T-helper 9 cell (primary cell): Measurements from ENCODE around the gene TBCK.
"Not testable (repeated sequence)": the region's sequence is repeated elsewhere in the genome, so short reads cannot be mapped to it uniquely, and the experiment has no call there.

Experiments used
- DNase-seq: peaks from one replicate; pipeline ENCODE4 v3.0.0-alpha.2; 2020
- total RNA-seq, 2 donors: gene quantifications; one replicate each; lab custom pipeline; 2026; lab: John Stamatoyannopoulos, UW

The TBCK gene
- total RNA-seq, result 29.2 to 37.4 reads per million in 2 donors

DNA sequence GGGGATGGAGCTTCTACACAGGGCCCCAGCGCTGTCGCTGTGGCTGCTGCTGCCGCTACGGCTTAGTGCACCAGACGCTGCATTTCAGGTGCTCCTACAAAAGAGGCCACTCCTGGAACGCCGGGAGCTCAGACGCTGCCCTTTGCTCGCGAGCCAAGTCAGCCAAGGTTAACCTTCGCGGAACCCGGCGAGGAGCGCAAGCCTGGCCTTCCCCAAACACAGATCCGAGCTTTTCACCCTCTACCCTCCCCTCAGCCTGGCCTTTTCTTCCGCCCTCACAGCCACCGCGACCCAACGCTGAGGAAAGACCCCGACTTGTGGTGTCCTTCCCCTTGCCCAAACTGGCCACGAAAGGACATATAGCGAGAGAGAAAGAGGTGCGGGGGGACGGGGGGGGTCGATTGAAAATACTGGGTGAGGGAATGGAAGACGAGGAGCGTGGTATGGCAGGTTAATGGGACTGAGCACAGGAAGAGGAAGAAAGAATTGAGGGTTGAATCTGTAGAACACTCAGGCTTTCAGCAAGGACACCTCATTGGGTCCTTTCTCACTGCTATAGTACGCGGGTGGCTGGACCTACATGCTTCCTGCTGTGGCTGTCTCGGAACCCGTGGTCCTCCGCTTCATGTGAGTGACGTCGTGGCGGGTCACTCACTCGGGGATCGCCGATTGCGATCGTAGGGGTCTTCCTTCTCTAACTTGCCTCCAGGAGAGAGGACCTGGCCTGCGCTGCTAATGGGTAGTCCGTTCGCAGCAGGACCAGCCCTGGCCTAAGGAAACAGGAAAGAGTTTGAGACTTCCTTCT lies at the start of gene TBCK, which contains the start of gene AIMP1:
Gene TBCK, minus strand, starts transcription at position 242 of the 805 bp plus-strand sequence. CDS start 7,249 bp downstream, outside the sequence.
Gene AIMP1, plus strand, starts transcription at position 583 of the 805 bp plus-strand sequence. CDS start 8,460 bp downstream, outside the sequence.
- DNase-seq, result peak; percentile 78

DNA sequence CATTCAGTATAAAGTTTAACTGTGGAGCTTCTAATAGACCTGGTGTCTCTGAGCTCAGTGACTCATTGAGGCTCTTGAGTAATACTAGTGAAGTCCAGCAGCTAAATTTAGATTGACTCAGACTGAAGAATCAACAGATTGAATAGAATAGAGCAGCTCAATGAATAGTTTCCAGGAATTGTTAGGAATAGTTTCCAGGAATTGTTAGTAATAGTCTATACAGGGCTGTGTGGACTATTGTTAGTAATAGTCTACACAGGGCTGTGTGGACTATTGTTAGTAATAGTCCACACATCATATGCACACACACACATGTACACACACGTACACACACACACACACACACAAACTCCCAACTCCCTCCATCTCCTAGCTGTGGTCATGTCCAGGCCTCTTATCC lies 49.6 kb upstream of the TBCK start:
- DNase-seq, result no peak

DNA sequence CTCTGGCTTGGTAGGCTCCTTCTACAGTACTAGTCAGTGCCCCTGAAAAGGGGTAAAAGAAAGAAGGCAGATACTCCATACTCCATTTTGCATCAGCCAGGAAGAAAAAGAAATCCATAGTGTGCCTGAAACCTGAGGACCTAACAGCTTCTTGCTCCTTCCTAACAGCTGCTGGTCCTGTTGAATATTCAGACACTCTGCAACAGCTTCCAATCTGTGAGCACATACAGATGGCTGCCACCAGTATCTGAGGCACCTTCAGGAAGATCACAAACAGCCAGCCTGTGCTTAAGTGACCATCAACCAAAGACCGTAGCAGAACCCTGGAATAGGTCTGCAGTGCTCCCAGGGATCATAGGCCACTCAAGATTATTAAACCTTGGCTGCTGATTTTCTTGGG lies 48.3 kb upstream of the TBCK start:
- no peak for DNase-seq

DNA sequence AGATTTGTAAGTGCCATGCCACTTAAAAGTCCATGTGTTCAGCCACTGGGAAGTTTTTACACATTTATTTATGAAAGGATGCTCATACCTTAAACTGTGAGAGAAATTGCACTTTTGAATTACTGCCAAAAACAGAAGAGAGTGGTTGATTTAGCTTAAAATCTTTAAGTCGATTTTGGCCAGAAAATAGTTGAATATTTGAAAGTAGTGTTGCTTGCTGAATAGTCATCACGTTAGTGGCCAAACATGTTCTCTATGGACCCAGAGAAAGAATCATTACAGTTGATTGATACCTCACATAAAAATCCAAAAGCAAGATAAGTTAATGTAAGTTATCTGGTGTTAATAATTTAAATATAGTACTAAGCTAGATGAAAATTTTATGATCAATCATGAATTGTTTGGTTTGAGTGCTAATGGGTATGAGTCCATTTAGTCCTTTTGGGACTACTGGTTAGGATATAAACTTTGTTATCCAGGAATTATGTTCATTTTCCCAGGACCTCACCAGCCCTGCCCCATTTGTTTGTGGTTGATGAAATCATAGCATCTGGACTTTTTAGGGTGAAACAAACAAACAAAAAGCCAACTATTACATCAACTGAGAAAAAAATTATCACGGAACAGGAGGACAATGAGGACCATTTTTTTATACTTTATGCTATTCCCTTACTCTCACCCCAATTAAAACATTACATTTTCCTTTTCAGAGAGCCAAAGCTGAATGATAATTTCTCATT lies 46.2 kb upstream of the TBCK start:
- DNase-seq, result no peak

DNA sequence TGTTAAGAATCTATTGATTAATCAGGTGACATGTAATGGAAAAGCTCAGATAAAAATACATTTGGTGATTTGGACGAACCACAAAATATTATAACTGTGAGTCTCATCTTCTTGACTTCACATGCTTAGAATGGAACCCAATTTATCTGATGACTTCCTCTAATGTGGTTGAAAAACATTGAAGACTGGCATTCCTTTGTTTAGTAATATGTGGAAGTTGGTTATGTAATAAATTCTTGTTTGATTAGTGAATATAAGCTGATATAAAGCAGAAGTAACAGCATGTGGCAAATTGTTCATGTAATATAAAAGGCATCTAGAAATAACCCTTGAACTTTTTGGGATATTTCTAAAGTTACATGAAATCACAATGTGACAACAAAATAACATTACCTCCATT lies 42.9 kb upstream of the TBCK start:
- DNase-seq, result no peak

DNA sequence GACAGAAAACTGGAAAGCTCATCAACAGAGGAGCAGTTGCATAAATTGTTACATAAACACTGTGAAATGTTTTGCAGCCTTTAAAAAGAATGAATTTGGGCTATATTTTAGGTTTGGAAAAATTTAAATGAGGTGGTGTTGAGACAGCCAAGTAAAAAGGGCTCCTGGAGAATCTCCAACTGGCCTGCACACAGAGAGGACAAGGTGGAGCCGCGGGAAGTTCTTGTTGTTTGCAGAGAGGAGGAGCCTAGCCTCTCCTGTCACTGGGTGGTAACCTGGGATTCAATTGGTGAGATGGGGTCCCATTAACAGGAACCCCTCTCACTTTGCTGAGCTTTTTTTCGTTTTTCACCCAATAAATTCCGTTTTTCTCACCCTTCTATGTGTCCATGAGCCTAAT lies 39.2 kb upstream of the TBCK start:
- DNase-seq, result no peak

DNA sequence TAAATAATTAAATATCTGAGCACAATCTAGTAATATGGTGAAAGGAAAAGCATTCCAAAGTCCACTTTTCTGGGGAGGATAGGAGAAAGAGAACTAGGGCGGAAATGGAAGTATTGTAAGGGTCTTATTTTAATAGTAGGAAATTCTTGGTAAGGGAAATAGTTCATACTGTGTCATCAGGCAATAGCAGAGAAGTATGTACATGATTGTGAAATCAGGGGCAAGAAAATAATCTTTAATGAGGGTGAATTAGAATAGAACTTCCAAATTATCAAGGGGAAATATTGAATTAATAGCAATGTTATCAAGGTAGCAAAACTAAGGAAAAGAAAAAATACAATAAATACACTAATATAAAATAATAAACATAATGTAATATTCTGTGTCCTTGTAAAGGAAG lies 37.8 kb upstream of the TBCK start:
- DNase-seq, result no peak

DNA sequence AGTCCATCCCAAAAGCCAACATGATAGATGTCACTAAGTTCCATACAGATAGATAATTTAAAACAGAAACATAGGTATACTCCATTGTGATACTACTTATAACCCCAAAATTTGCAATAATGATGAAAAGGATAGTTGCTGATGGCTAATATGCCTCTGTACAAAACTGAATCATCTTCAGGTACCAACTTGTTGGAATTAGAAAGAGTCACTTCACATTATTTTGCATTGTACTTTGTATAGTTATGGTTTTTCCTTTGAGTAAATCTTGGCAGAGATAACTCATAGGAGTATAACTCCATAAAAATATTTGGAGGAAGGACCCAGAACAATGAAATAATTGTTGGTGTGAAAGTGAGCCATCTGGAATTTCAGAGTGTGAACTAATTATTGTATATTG lies 35.0 kb upstream of the TBCK start:
- DNase-seq, result no peak

DNA sequence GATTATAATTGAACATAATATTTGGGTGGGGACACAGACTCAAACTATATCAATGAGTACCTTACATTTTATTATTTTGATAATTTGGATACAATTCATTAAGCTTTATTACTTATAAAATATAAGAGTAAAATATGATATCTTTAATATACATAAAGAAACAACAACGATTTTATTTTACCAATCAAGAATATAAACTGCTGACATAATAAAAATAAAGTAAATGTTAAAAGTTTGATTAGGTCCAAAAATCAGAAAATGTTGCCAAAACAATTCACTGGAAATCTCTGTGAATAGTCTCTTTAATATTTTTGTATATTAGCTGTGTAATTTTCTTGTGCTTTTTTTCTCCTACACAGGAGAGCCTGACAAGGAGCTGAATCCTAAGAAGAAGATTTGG lies 31.2 kb upstream of the TBCK start:
- no peak for DNase-seq

DNA sequence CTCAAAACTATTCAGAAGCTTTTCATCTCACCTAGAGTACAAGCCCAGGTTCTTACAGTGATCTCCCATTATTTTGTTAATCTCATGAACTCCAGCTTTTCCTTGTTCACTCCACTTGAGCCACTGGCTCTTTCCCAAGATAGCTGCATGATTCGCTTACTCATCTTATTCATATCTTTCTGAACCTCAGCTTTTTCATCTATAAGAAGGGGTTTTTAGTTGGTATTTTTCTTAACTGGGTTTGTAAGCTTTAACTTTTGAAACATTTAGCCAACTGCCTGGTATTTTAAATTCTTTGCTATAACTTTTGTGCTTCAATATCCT lies 28.6 kb upstream of the TBCK start:
- no peak for DNase-seq

DNA sequence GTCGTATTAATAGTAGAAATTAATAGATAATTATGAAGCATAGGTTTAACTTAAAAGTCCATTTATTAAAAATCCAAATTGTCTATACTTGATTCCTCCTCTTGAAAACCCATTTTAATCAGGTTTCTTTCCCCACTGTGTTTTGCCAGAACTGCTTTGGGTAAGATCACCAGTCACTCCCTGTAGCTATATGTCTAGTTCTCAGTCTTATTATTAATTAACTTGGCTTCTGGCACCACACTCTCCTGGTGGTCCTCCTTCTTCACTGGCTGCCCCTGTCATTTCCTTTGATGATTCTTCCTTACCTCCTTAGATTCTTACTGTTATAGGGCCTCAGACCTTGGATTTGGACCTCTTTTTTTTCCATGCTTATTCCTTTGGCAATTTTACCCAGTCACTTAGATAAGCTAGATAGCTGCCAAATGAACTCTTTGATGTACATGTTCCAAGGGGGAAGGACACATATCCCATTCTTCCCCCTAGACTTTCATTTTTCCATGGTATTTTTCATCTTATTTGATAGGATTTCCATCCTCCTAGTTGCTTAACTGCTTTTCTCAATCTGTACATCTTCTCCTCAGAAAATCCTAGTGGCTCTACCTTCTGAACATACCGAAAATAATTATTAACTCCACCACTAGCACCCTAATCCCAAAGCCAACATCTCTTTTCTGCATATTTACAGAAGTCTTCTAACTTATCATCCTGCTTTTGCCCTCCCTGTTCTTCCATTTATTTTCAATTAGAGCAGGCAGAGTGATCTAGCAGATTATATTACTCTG lies 28.0 kb upstream of the TBCK start:
- DNase-seq, result no peak

DNA sequence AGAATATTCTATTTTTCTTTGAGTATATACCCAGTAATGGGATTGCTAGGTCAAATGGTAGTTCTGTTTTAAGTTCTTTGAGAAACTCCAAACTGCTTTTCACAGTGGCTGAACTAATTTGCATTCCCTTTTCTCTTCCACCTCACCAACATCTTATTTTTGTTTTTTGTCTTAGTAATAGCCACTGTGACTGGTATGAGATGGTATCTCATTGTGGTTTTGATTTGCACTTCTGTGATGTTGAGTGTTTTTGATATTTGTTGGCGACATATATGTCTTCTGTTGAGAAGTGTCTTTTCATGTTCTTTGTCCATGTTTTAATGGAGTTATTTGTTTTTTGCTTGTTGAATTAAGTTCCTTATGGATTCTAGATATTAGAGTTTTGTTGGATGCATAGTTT lies 24.8 kb upstream of the TBCK start:
- DNase-seq, result no peak

DNA sequence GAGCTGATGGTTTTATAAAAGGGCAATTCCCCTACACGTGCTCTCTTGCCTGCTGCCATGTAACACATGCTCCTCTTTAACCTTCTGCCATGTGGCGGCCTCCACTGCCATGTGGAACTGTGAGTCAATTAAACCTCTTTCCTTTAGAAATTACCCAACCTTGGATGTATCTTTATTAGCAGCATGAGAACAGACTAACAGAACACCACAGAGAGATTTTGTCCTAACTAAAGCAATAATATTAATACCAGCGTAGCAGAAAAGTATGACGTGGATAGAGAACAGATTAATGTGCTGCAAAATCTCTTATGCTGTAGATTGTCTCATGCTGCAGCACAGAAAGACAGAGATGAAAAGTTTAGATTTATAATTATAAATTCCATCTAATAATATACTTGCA lies 23.4 kb upstream of the TBCK start:
- DNase-seq, result no peak

DNA sequence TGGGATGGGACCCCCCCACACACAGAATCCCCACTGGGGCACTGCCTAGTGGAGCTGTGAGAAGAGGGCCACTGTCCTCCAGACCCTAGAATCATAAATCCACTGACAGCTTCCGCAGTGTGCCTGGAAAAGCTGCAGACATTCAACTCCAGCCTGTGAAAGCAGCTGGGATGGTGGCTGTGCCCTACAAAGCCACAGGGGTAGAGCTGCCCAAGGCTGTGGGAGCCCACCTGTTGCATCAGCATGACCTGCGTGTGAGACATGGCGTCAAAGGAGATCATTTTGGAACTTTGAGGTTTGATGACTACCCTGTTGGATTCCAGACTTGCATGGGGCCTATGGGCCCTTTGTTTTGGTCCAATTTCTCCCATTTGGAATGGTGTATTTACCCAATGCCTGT lies 22.7 kb upstream of the TBCK start:
- DNase-seq, result no peak

DNA sequence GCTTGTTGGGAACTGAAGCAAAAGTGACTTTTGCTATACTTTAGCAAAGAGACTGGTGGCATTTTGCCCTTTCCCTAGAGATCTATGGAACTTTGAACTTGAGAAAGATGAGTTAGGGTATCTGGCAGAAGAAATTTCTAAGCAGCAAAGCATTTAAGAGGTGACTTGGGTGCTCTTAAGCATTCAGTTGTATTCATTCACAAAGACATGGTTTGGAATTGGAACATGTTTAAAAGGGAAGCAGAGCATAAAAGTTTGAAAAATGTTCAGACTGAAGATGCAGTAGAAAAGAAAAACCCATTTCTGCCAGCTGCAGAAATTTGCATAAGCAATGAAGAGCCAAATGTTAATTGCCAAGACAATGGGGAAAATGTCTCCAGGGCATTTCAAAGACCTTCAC lies 21.9 kb upstream of the TBCK start:
- DNase-seq, result no peak

DNA sequence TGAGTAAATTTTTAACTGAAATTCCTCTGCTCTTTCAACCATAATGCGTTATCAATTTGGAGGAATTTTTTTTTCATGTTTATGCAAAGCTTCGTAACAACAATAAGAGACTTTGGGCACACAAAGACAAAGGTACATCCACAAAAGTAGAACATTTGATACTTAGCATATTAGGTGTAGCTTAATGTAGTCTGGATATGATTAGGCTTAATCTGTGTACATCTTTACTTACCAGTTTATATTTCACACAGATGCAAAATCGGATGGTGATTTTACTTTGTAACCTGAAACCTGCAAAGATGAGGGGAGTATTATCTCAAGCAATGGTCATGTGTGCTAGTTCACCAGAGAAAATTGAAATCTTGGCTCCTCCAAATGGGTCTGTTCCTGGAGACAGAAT lies 20.6 kb upstream of the TBCK start:
- no peak for DNase-seq

DNA sequence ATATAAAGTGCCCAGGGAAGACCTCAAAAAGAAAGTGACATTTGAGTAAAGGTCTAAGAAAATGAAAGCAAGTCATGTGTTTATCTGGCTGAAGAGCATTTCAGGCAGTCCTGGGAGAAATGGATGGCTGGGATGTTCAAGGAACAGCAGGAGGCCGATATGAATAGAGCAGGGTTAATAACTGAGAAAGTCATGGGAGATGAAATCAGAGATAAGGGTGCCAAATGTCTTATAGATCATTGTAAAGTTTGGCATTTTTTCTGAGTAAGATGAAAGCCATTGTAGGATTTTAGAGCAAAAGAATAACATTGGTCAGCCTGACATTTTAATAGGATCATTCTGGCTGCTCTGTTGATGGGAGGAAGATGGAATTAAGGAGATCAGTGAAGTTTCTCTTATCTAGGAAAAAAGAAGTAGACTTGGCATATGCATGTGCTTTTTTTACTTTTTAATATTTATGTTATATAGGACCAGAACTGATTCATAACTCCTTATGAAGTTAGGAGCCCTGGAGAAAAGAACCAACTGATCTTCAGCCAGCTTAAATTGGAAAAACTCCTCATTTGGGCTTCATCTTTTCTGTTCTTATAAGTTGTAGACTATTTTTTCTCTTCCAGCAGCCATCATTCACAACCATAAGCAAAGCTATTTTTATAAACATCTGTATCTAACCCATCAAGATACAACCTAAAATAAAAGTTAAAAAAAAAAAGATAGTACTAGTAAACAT lies 18.9 kb upstream of the TBCK start:
- DNase-seq, result no peak

DNA sequence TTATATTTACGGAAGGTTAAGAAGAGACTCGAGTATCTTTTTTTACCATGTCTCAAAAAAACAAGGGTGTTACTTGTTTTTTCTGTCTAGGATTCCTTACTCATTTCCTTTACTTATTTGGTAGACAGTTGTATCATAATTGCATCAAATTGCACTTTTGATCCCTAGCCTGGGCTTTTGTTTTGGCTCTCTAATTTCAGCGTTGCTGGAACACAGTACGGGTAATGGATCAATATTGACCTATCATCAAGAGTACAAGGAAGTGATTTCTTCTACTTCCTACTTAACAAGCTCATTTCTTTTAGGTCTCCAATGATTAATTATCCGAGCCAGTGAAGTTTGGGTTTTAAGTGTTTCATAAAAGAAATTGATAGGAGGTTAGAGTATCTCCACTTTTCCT lies 17.2 kb upstream of the TBCK start:
- DNase-seq, result no peak

DNA sequence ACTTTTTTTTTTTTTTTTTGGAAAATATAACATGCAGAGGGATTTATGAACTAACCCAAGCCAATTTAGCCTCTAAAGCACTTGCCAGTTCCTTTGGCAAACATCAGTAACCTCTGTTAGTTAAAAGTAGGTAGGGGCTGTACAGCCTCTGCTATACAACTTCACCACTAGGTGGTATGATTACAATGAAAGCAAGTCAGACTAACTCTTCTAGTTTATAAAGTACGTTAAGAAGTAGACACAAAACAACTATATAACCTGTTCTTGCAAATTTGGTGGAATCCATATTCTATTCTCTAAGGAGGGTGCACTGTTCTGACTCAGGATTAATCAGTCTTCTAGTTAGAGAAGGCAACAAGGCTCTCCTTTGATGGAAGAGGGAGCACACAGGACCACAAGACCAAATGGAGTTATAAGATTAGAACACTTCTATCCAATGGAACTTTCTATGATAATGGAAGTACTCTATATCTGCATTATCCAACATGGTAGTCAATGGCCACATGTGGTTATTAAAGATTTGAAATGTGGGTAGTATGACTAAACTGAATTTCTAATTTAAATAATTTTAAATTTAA lies 13.1 kb upstream of the TBCK start:
- no peak for DNase-seq

DNA sequence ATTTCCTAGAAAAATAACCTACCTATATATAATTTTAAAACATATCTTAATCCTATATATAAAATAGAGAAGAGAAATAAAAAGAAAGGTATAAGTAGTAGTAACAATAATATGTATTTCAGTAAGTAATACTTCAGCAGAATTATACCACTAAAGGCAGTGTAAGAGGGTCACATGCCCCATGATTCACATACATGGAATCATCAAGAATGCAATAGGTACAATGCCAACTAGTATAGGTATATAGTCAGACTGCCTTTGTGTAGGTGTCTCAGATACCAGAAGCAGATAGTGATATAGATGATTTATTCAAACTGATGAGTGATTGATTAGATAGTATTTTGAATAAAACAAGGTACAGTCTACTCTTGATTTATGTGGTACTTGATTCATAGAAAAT lies 9.8 kb upstream of the TBCK start:
- DNase-seq, result no peak

DNA sequence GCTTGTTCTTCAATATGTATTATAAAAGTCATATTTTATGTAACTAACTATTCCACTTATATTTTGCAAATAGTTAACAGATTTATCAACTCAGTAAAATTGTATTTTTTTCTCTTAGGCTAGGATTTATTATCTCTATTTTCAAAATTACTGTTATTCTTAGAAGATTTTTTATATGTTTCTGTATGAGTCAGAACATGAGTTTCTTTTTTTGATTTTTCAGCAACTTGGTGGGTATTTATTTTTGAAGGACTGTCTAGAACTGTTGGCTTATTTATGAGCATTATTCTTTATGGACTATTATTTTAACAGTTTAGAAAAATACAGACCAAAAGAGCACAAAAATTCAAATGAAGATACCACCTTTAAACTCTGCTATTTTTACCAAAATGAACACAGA lies 7.1 kb upstream of the TBCK start:
- no peak for DNase-seq

DNA sequence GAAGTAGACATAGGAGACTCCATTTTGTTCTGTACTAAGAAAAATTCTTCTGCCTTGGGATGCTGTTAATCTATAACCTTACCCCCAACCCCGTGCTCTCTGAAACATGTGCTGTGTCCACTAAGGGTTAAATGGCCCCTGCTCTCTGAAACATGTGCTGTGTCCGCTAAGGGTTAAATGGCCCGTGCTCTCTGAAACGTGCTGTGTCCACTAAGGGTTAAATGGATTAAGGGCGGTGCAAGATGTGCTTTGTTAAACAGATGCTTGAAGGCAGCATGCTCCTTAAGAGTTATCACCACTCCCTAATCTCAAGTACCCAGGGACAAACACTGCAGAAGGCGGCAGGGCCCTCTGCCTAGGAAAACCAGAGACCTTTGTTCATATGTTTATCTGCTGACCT lies 5.8 kb upstream of the TBCK start:
- DNase-seq, result not testable (repeated sequence)
